Heart left ventricle (tissue), 16 donors: Measurements from ENCODE around the gene HOXD3. TPM values are rescaled to one million over a fixed set of nuclear protein-coding genes. Genes with fewer than 3 reads are reported as not detected.

ENCODE experiments used
- ATAC-seq, 4 donors: fragments of 200-7000 bp; cut with Tn5 transposase; one replicate each; pipeline ENCODE4 v1.9.1; 2020 to 2022; ENCODE audit warnings: moderate library complexity in 4 of 4, mild to moderate bottlenecking in 3 of 4, moderate number of reproducible peaks in 1 of 4
- DNase-seq, 5 donors: peaks; one replicate each; pipeline ENCODE4 v3.0.0-alpha.2; 2020
- H3K27ac ChIP-seq, 12 donors: fragments of 200-600 bp; sonication (generic) in 4 of 12; one replicate each; pipeline versions ENCODE4 v1.5.0 to v1.8.0; 2016 to 2022; ENCODE audit warnings: mild to moderate bottlenecking in 2 of 12
- H3K27me3 ChIP-seq, 9 donors: fragments of 200-600 bp; sonication (generic) in 2 of 9; one replicate each; pipeline versions ENCODE4 v1.5.1 to v1.8.0; 2016 to 2022; ENCODE audit warnings: mild to moderate bottlenecking in 3 of 9
- H3K36me3 ChIP-seq, 9 donors: fragments of 200-600 bp; sonication (generic) in 2 of 9; one replicate each; pipeline versions ENCODE4 v1.5.0 to v1.8.0; 2018 to 2022; ENCODE audit warnings: mild to moderate bottlenecking in 2 of 9
- H3K4me1 ChIP-seq, 12 donors: fragments of 200-600 bp; sonication (generic) in 4 of 12; one replicate each; pipeline versions ENCODE4 v1.5.0 to v1.8.0; 2016 to 2022; ENCODE audit warnings: mild to moderate bottlenecking in 3 of 12
- H3K4me3 ChIP-seq, 12 donors: fragments of 200-600 bp; sonication (generic) in 4 of 12; one replicate each; pipeline versions ENCODE4 v1.5.0 to v1.8.0; 2017 to 2022; ENCODE audit warnings: mild to moderate bottlenecking in 9 of 12, moderate library complexity in 4 of 12
- H3K9me3 ChIP-seq, 12 donors: fragments of 200-600 bp; sonication (generic) in 4 of 12; one replicate each; pipeline versions ENCODE4 v1.5.0 to v1.8.0; 2016 to 2022; ENCODE audit warnings: mild to moderate bottlenecking in 1 of 12
- POLR2A ChIP-seq, 2 donors: fragments of 450-650 bp; IDR thresholded peaks; one replicate each; pipeline ENCODE4 v1.6.1; 2017; ENCODE audit warnings: antibody characterized with exemption in 2 of 2, mild to moderate bottlenecking in 2 of 2, moderate library complexity in 2 of 2
- WGBS, 4 donors: extraction: QIAGEN DNeasy Blood & Tissue Kit in 2 of 4; methylation state at CpG; one replicate each; pipeline versions ENCODE4 v1.1.5 to v1.1.7; 2013 to 2018; 5-methylcytosine and 5-hydroxymethylcytosine counted together
- intact Hi-C, 10 donors: fragments of 100-400 bp; cut with DNase I; formaldehyde crosslinking; loops; one replicate each; pipeline versions ENCODE4 v1.11.1 to v1.14.2; 2022
- polyA plus RNA-seq, 2 donors: library from polyadenylated mRNA; stranded (reverse); fragments of 200-250 nt; gene quantifications; one replicate each; pipeline ENCODE4 v1.2.3, GENCODE V29; 2013
- total RNA-seq, 9 donors: library from RNA; depleted of rRNA in 2 of 9; stranded (reverse); fragments of >200 nt in 2 of 9; fragmentation: NEBNext Ultra II Directional in 3 of 9; extraction: Animal tissue kit (Norgen Biotek cat#: 25700) in 3 of 9; gene quantifications; one replicate each; pipeline versions ENCODE4 v1.1.0 to v1.2.4, GENCODE V29; 2016 to 2023
- TF ChIP-seq, protein P1 (sequence below), 12 donors: fragments of 200-600 bp; sonication (generic) in 4 of 12; IDR thresholded peaks; one replicate each; pipeline versions ENCODE4 v1.5.0 to v1.8.0; 2018 to 2022; ENCODE audit warnings: antibody characterized with exemption in 12 of 12, mild to moderate bottlenecking in 5 of 12
- donor health status: ischemic (EF 13 %, LVEDD 7.1; RV severe dilation, severe dysfunction).
- donor health status: healthy with polysubstance abuse.
- donor health status: DM: no; HTN: yes; CAD: no.
- donor health status: DM: no; HTN: no; CAD: no.
- donor health status: ischemic (EF 25% LVEDD 6.9; RV normal size, moderate dysfunction).
- donor health status: ischemic (EF 25% LVEDD 5.7; RV mildly dilated, moderate dysfunction).
- donor health status: healthy.
- donor health status: DM: yes; HTN: yes; CAD: no.
- donor health status: ischemic (EF 35%, LVEDD 5.7; RV mildly dilated, moderate dysfunction).
- donor health status: nonischemic (EF 11% LVEDD 7.7; RV severe dilation, severe dysfunction).
- donor health status: DM: yes; HTN: yes; CAD: no.
- donor health status: PGD.
- donor health status: ischemic (EF 29% LVEDD 5.4; RV normal size, mild dysfunction).
- donor health status: nonischemic (EF 23%, LVEDD 6.1; RV moderate dilation, normal function).

The HOXD3 gene
- total and polyA plus RNA-seq, 11 donors = 0.04 to 1.4 (median 0.52) TPM

DNA sequence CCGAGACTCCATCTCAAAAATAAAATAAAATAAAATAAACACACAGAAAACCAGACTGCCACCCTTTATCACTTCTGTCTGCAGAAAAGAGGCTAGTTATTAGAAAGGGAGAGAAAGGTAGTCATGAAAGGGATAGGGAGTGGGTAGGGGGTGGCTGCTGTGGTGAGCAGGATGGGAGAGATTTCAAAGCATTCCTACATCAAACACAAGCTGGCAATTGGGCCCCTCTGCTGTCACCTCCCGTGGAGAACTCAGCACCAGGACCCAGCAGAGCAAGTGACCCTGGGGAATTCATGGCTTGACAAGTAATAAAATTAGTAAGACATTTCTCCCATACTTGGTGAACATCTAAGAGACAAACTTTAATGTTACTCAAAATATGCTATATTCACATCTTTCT is 27.6 kb downstream of the HOXD3 start:
- WGBS, 4 donors = 65 to 78% (median 67%) methylated on average over 2 of the region's 2 CpGs
- no peaks in the 10 kb centered on the region for H3K9me3 ChIP-seq
- TF ChIP-seq, protein P1, sequence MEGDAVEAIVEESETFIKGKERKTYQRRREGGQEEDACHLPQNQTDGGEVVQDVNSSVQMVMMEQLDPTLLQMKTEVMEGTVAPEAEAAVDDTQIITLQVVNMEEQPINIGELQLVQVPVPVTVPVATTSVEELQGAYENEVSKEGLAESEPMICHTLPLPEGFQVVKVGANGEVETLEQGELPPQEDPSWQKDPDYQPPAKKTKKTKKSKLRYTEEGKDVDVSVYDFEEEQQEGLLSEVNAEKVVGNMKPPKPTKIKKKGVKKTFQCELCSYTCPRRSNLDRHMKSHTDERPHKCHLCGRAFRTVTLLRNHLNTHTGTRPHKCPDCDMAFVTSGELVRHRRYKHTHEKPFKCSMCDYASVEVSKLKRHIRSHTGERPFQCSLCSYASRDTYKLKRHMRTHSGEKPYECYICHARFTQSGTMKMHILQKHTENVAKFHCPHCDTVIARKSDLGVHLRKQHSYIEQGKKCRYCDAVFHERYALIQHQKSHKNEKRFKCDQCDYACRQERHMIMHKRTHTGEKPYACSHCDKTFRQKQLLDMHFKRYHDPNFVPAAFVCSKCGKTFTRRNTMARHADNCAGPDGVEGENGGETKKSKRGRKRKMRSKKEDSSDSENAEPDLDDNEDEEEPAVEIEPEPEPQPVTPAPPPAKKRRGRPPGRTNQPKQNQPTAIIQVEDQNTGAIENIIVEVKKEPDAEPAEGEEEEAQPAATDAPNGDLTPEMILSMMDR (IDR thresholded peaks at IDR 0.05) = no peak
- TF ChIP-seq POLR2A (IDR thresholded peaks at IDR 0.05) = no peak
- H3K36me3 ChIP-seq = no peaks in the 10 kb centered on the region
- DNase-seq = no peak
- intact Hi-C loops = no loop called here
- no peak overlapping the region for H3K4me3 ChIP-seq
- ATAC-seq = no peak
- peaks cover 21 to 98% (median 53%) of the 10 kb centered on the region in 9 donors for H3K27me3 ChIP-seq
- H3K4me1 ChIP-seq = peaks cover 5 to 24% (median 20%) of the 10 kb centered on the region in 12 donors
- no peak overlapping the region for H3K27ac ChIP-seq

DNA sequence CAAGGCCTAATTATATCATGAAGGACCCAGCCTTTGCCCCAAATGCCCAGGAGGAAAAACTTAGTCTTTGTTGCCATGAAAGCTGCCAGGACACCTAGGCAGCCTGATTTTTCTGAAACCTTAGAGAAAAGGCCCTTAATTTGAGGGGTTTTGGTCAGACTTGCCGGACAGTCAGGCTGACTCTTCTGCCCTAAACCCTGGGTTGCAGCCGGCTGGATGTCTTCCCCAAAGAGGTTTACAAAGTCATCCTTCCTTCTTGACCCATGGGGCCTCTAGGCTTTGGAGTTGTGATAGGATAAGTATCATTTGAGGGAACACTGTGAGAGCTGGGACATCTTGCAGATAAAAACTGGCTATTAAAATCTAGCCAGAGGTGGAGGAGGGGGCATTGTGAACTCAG is 28.9 kb downstream of the HOXD3 start:
- no peaks in the 10 kb centered on the region for H3K36me3 ChIP-seq
- no peaks in the 10 kb centered on the region for H3K9me3 ChIP-seq
- no peak for DNase-seq
- peaks cover 31 to 98% (median 63%) of the 10 kb centered on the region in 9 donors for H3K27me3 ChIP-seq
- intact Hi-C loops = no loop called here
- H3K4me1 ChIP-seq = peaks cover 5 to 32% (median 22%) of the 10 kb centered on the region in 12 donors
- ATAC-seq = no peak
- H3K27ac ChIP-seq = no peak overlapping the region
- no peak overlapping the region for H3K4me3 ChIP-seq
- TF ChIP-seq, protein P1 (IDR thresholded peaks at IDR 0.05) = no peak
- no peak for TF ChIP-seq POLR2A (IDR thresholded peaks at IDR 0.05)
- WGBS, 4 donors = 86 to 96% (median 89%) methylated on average over 2 of the region's 2 CpGs

DNA sequence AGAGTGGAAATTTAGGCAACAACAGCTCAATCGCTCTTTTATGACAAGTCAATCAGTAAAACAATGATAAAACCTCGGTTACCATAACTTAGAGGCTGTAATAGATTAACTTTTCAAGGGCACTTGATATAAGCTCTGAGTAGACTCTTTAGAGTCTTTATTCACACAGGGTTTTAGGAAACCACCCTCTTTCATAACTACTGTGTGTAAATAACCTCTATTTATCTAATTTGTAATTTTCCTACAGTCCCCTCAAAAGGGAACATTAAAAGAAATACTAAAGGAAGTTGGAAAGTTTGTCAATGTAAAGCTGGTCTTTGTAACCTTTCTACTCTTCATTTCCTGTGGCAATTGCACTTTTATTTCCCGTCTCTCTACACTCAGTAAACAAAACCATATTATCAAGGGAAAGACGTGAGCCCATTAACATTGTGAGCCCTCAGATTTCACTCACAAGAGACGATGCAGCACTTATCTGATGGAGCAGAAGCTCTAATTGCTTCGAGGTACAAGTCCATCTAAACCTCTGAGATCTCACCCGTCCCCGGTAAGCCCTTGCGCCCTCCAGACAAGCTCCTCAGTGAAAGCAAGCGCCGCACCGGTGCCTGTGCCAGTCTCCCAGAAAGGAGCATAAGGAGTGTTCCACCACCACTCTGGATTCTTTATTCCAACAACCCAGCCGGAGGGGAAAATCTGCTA is 30.2 kb downstream of the HOXD3 start:
- intact Hi-C loops = no loop called here

More for the DNA sequence above, 30.2 kb downstream of the HOXD3 start:
- peak overlapping the region in 1 of 12 donors; percentile 48 for H3K27ac ChIP-seq
- H3K36me3 ChIP-seq = no peaks in the 10 kb centered on the region
- H3K4me1 ChIP-seq = peaks cover 5 to 32% (median 22%) of the 10 kb centered on the region in 12 donors
- TF ChIP-seq, protein P1 (IDR thresholded peaks at IDR 0.05) = no peak
- TF ChIP-seq POLR2A (IDR thresholded peaks at IDR 0.05) = no peak
- peaks cover 38 to 100% (median 74%) of the 10 kb centered on the region in 9 donors for H3K27me3 ChIP-seq
- no peak for ATAC-seq
- no peaks in the 10 kb centered on the region for H3K9me3 ChIP-seq
- WGBS, 4 donors = 4 to 8% (median 8%) methylated on average over 12 to 13 of the region's 13 CpGs
- peak overlapping the region; percentile 35 to 73 (median 56) for H3K4me3 ChIP-seq
- DNase-seq = no peak
